Skeletal muscle satellite cell (primary cell): ENCODE results near the gene GNG13.

Source experiments
- H3K27me3 ChIP-seq: 2 replicates; pipeline ENCODE4 v1.7.0; 2013; ENCODE audit warnings: low read length; ENCODE audit not compliant: control insufficient read depth, insufficient read depth
- H3K36me3 ChIP-seq: 2 replicates; pipeline ENCODE4 v1.7.0; 2013; ENCODE audit warnings: mild to moderate bottlenecking, control low read depth, low read length; ENCODE audit not compliant: insufficient read depth
- H3K4me1 ChIP-seq: 2 replicates; pipeline ENCODE4 v1.7.0; 2013; ENCODE audit warnings: low read length; ENCODE audit not compliant: control insufficient read depth, insufficient read depth
- H3K4me2 ChIP-seq: 2 replicates; pipeline ENCODE4 v1.7.0; 2013; ENCODE audit warnings: mild to moderate bottlenecking, low read length
- H3K4me3 ChIP-seq: 2 replicates; pipeline ENCODE4 v1.7.0; 2013; ENCODE audit warnings: low read length
- H3K9ac ChIP-seq: 2 replicates; pipeline ENCODE4 v1.7.0; 2013; ENCODE audit warnings: mild to moderate bottlenecking, low read depth, low read length, moderate library complexity
- H3K9me3 ChIP-seq: replicated peaks from 2 replicates; pipeline ENCODE4 v1.7.0; 2013; ENCODE audit warnings: mild to moderate bottlenecking, control low read depth, low read length

The GNG13 gene

DNA sequence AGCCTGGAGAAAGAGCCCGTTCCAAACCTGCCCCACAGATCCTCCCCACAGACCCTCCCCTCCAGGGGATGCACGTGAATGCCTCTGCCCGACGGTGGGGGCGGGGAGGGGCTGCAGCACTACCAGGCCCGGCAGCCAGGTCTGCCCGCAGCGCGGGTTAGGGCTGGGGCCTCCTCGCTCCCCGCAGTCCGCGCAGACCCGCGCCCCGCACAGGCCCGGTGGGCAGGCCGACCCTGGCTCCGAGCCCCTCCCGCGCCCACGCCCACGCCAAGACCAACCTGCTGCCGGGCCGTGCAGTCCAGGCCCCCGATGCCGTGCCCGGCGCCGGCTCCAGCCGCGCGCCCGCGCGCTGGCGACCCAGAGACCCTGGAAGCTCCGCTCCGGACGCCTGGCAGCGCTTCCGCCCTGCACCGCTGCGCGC is 12.5 kb downstream of the GNG13 start, which contains the start of gene RPUSD1:
Gene RPUSD1 (minus strand): TSS at position 404 of the 421 bp plus-strand sequence. CDS start 644 bp downstream, outside the sequence.
- Histone ChIP-seq H3K4me3 (peak within 1 kb of the TSS; percentile 99), H3K9ac (peak within 1 kb of the TSS; percentile 90), H3K4me1 (peaks cover 24% of the 10 kb centered on the region), H3K27me3 (peaks cover 6% of the 10 kb centered on the region), H3K36me3 (peaks cover 20% of the 10 kb centered on the region), H3K9me3 (no peaks in the 10 kb centered on the region), H3K4me2 (peak within 1 kb of the TSS; percentile 97)

DNA sequence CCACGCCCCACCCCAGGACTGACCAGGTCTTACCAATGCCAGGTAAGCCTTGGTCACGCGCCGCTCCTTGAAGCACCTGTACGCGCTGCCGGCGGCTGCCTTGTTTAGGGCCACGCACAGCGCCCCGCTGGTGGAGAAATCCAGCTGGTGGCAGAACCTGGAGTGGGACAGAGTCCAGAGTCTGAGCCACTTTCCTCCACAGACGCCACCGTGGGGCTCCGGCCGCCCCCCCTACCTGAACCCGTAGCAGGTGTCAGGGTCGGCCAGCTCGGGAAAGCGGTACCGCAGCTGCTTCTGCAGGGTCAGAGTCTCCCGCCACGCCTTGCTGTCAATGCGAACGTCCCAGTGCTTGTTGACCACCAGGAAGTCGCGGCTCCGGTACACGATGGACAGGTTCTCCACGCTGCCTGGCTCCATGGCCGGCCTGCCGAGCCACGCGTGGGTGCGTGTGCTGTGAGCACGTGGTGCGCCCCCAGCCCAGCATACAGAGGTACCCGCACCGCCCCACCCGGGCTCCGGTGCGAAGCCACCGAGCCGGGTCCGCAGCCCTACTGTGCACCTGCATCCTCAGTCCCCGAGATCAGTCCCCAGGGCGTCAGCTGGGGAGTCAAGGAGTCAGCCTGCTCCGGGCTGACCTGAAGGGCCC is 13.1 kb downstream of the GNG13 start:
- Histone ChIP-seq H3K9me3 (no peaks in the 10 kb centered on the region), H3K36me3 (peaks cover 20% of the 10 kb centered on the region), H3K4me2 (peak overlapping the region; percentile 97), H3K9ac (peak overlapping the region; percentile 90), H3K27me3 (peaks cover 12% of the 10 kb centered on the region), H3K4me1 (peaks cover 24% of the 10 kb centered on the region), H3K4me3 (peak overlapping the region; percentile 99)

DNA sequence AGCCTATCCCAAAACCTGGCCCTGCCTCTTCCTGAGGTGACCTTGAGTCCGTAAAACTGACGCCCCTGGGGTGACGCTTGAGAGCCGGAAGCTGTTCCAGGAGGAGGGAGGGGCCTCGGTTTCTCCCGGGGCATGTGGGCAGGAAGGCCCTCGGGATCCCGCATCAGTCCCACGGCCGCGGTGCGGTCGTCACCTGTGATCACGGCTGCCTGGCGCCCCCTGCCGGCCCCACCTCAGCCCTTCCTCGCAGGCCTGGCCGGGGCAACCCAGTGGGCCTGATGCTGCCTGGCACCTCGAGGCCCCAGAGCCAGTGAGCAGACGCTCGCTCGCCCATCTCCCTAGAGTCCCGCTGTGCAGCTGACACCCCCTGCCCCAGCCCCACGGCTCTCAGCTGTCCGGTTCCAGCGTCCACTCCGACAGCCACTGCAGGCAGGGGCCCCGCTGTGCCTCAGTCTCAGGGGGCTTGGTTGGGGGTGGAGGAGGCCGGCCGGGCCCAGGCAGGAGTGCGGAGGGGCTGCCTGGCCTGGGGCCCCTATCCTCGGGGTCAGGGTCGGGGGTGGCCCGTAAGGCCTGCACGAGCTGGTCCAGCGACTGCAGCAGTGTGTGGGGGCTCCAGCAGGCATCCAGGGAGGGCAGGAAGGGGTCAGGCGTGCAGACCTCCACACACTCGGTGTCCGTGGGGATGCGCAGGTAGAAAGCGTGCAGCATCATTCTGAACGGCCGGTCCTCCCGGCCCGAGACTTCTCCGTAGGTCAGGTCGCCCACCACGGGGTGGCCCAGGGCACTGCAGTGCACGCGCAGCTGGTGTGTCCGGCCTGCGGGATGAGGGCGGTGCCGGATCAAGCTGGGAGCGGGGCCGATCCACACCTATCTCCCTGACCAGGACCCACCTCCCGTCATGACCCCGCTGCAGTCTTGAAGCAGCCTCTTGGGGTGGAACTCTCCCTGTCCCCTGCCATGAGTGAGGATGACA is 14.7 kb downstream of the GNG13 start:
- H3K9me3 ChIP-seq, result no peaks in the 10 kb centered on the region

DNA sequence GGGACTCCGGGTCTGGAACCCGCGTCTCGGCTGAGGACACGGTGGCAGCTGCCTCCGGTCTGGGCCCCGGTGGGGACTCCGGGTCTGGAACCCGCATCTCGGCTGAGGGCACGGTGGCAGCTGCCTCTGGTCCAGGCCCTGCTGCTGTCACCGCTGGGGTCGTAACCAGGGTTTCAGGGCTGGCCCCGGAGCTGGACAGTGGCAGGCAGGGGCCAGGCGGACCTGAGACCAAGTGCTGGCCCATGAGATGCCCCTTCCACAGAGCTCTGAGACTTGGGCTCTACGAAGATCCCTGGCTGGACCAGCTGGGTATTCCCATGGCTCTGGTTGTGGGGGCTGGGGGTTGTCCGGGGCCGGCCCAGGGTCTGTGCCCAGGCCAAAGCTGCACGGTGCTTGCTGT is 16.1 kb downstream of the GNG13 start:
- Histone ChIP-seq H3K36me3 (peaks cover 13% of the 10 kb centered on the region), H3K4me3 (no peak overlapping the region), H3K27me3 (peaks cover 18% of the 10 kb centered on the region), H3K4me2 (no peak overlapping the region), H3K4me1 (peaks cover 24% of the 10 kb centered on the region), H3K9me3 (no peaks in the 10 kb centered on the region), H3K9ac (no peak overlapping the region)

More for the DNA sequence above, 14.7 kb downstream of the GNG13 start:
- no peak overlapping the region for H3K9ac ChIP-seq
- H3K36me3 ChIP-seq, result peaks cover 13% of the 10 kb centered on the region
- peaks cover 15% of the 10 kb centered on the region for H3K27me3 ChIP-seq
- peak overlapping the region; percentile 37 for H3K4me2 ChIP-seq
- no peak overlapping the region for H3K4me3 ChIP-seq
- H3K4me1 ChIP-seq, result peaks cover 24% of the 10 kb centered on the region

DNA sequence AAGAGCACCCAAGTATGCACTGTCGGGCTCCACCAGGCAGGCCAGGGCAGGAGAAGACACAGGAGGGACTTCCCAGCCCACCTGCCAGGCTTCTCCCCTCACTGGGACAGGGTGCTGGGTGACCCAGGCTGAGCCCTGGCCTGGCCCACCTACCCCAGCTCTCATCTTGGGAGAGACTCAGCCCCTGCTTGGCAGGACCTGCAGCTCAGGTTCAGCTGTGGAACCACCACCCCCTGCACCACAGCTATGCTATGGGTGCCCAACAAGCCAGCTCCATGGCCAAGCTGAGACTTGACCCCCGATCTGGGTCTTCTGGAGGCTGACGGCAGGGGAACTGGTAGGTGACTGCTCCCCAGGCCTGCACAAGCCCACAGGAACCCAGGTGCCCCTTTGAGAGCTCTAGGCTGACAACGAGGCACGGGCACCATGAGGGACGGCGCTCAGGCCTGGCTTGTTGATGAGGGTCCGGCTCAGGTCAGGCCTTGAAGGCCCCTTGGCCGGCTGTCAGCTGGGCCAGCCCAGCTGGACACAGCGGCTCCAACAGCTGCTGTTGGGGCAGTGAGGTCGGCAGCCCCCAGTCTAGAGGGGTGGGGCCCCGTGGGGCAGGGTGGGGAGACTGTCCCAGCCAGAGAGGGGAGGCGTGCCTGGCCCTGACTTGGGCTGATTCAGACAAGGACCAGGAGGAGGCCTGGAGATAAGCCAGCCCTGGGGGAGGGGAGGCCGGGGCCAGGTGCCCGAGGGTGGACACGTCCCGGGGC is 17.0 kb downstream of the GNG13 start:
- Histone ChIP-seq H3K9me3 (no peaks in the 10 kb centered on the region), H3K4me2 (no peak overlapping the region), H3K4me1 (peaks cover 17% of the 10 kb centered on the region), H3K9ac (no peak overlapping the region), H3K36me3 (peaks cover 13% of the 10 kb centered on the region), H3K4me3 (no peak overlapping the region), H3K27me3 (peaks cover 23% of the 10 kb centered on the region)

DNA sequence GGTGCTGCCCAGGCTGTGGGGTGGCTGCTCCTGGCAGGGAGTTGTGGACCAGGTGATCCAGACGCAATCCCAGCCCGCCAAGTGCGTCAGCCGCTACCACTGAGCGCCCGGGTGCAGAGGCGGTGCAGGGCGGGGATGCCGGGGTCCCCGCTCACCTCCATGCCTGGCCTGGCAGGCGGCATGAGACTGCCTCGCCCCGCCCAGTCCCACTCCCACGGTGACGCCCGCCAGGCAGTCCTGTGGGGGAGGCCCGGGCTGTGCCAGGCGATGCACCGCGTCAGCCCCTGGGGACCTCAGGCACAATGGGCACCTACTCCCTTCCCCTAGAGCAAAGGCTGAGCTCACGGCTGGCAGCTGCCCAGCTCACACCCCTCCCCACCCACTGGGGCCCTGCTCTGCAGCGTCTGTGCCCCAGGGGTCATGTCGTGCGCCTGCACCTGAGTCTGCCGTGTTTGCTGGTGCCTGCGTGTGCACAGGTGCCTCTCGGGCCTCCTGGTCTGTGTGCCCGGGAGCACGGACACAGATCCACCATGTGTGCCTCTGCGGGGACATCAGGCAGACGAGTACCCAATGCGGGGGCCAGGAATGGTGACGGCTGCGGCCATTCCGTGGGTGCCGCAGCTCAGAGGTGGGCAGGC is 17.6 kb downstream of the GNG13 start:
- Histone ChIP-seq H3K27me3 (peaks cover 30% of the 10 kb centered on the region), H3K36me3 (peaks cover 13% of the 10 kb centered on the region), H3K9ac (no peak overlapping the region), H3K4me2 (no peak overlapping the region), H3K4me1 (peaks cover 17% of the 10 kb centered on the region), H3K9me3 (no peaks in the 10 kb centered on the region), H3K4me3 (no peak overlapping the region)

DNA sequence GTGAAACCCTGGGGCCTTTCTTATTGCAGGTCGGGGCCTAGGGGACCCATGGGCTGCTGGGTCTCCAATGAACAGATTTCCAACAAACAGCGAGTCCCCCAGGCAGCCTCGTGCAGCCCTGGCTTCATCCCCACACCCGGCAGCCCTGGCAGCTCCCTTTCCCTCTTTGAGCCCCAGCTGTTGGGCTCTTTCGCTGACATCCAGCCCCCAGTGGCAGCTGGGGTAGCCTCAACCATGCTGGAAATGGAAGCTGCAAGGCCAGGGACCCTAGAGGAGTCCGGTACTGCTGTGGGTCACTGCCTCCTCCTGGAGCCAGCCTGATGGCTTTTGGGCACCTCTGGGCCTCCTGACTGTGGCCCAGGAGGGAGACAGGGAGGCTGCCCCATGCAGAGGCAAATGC is 18.3 kb downstream of the GNG13 start:
- Histone ChIP-seq H3K9ac (no peak overlapping the region), H3K36me3 (peaks cover 11% of the 10 kb centered on the region), H3K9me3 (no peaks in the 10 kb centered on the region), H3K27me3 (peaks cover 33% of the 10 kb centered on the region), H3K4me2 (no peak overlapping the region), H3K4me3 (no peak overlapping the region), H3K4me1 (peaks cover 12% of the 10 kb centered on the region)

DNA sequence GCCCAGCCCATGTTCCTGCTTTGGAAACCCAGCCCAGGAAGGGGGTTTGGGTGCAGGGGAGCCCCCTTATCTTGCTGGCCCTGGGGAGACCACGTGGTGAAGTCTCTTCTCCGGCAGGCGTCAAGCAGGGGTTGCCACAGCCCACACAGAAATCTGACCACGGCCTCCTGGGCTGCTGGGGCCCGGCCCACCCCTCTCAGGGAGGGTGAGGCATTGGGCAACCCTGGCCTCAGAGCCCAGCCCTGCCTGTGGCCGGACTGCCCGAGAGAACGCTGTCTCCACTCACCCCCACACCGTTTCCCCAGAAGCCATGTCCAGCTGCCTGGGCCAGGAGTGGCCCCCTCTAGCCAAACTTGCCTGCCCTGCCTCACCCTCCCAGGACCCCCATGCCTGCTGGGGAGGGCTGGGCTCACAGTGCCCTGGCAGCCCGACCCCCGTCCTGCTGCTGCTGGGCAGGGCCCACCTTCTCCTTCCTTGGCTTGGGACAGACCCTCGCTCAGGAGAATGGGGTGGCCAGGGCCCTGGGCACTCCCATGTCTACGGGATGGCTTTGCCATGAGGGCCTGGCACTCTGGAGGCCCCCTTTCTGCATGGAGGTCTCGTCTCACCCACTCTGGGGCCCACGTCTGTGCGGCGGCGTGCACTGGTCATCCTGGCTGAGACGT is 19.1 kb downstream of the GNG13 start:
- H3K27me3 ChIP-seq, result peaks cover 33% of the 10 kb centered on the region
- no peak overlapping the region for H3K9ac ChIP-seq

DNA sequence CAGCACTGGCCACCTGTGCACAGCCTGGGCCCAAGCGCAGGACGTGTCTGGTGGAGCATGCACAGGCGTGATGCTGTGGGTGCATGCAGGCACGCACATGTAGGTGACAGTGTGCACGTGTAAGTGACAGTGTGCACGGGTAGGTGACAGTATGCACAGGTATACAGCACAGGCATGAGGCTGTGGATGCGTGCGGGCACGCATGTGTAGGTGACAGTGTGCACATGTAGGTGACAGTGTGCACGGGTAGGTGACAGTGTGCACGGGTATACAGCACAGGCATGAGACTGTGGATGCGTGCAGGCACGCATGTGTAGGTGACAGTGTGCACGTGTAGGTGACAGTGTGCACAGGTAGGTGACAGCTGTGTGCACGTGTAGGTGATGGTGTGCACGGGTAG is 20.2 kb downstream of the GNG13 start:
- H3K36me3 ChIP-seq, result no peaks in the 10 kb centered on the region
- H3K4me3 ChIP-seq, result no peak overlapping the region
- H3K4me2 ChIP-seq, result no peak overlapping the region
- no peaks in the 10 kb centered on the region for H3K9me3 ChIP-seq
- H3K4me1 ChIP-seq, result peaks cover 9% of the 10 kb centered on the region
- H3K9ac ChIP-seq, result no peak overlapping the region
- H3K27me3 ChIP-seq, result peaks cover 33% of the 10 kb centered on the region

More for the DNA sequence above, 19.1 kb downstream of the GNG13 start:
- peaks cover 6% of the 10 kb centered on the region for H3K36me3 ChIP-seq
- peaks cover 9% of the 10 kb centered on the region for H3K4me1 ChIP-seq
- H3K4me2 ChIP-seq, result no peak overlapping the region
- no peak overlapping the region for H3K4me3 ChIP-seq
- H3K9me3 ChIP-seq, result no peaks in the 10 kb centered on the region

DNA sequence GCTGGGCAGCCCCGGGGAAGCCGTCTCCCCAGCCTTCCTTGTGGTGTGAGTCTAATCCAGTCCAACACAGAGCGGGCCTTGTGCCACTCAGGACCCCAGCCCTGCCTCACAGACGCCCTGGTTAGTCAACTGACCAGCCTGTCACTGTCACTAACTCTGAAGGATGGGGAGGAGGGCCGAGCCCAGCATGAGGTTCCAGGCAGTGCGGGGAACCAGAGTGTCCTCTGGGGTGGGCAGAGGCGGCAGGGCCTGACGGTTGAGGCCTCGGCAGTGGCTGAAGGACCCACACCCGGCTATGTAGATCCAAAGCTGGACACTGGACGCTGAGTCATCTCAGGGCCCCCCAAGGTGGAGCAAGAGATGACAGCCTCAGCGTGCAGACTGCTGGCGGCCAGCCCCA is 21.0 kb downstream of the GNG13 start:
- Histone ChIP-seq H3K4me1 (peaks cover 9% of the 10 kb centered on the region), H3K9me3 (no peaks in the 10 kb centered on the region), H3K9ac (no peak overlapping the region), H3K27me3 (peaks cover 33% of the 10 kb centered on the region), H3K36me3 (no peaks in the 10 kb centered on the region), H3K4me2 (no peak overlapping the region), H3K4me3 (no peak overlapping the region)
